Stimulated activated CD4-positive, alpha-beta T cell treated with anti-CD3 and anti-CD28 coated beads, Interleukin-4, amount 100 ng/mL, for 4 hours (primary cell): ENCODE measurements around the gene EWSR1.
A peak's percentile ranks its signal among the peaks of the same experiment; 100 is the strongest.
"Not testable (repeated sequence)": the region's sequence is repeated elsewhere in the genome, so short reads cannot be mapped to it uniquely, and the experiment has no call there.

Experiments
- DNase-seq, 2 experiments: peaks; one replicate each; pipeline ENCODE4 v3.0.0-alpha.2; 2020

Gene EWSR1, protein sequence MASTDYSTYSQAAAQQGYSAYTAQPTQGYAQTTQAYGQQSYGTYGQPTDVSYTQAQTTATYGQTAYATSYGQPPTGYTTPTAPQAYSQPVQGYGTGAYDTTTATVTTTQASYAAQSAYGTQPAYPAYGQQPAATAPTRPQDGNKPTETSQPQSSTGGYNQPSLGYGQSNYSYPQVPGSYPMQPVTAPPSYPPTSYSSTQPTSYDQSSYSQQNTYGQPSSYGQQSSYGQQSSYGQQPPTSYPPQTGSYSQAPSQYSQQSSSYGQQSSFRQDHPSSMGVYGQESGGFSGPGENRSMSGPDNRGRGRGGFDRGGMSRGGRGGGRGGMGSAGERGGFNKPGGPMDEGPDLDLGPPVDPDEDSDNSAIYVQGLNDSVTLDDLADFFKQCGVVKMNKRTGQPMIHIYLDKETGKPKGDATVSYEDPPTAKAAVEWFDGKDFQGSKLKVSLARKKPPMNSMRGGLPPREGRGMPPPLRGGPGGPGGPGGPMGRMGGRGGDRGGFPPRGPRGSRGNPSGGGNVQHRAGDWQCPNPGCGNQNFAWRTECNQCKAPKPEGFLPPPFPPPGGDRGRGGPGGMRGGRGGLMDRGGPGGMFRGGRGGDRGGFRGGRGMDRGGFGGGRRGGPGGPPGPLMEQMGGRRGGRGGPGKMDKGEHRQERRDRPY

GRCh38 chr22:29267858-29268510 lies at the start of gene EWSR1, which contains the start of gene RHBDD3:
EWSR1 (plus strand) TSS chr22:29268268; CDS start chr22:29268337, 69 bp downstream.
RHBDD3 (minus strand) TSS chr22:29267981; CDS start chr22:29265626, 2,355 bp downstream.
- DNase-seq: peak; percentile 93 to 97

DNA sequence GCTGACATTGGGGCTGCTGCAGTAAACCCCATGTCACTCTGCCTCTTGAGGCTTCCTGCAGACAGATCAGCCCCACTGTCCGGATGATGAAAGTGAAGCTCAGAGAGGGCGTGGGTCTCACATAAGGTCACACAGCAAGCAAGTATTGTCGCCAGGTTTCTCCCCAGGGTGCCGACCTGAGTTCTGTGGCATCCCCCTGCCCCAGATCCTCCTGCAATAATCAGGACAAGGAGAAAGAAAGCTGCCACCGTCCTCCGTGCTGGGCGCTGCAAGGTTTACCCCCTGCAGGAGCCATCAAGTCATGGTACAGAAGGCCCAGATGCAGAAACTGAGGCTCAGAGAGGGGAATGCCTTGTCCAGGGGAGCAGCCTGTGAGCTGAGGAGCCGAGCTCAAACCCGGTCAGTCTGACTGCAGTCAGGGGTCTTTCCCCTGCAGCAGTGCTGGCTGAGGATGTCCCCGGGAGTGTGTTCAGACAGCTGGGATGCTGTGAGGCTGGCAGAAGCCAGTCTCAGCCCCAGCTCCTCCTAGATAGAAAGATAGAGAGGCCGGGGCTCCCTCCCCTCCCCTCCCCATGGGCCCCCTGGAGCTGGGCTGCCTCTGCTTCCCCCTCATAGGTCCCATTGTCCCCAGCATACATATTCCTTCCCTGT lies 49.2 kb upstream of the EWSR1 start:
- DNase-seq: no peak

GRCh38 chr22:29219409-29219782 lies 48.7 kb upstream of the EWSR1 start:
- not testable (repeated sequence) for DNase-seq

- DNase-seq: no peak
Measured at GRCh38 chr22:29219881-29220670, 48.0 kb upstream of the EWSR1 start.

DNA sequence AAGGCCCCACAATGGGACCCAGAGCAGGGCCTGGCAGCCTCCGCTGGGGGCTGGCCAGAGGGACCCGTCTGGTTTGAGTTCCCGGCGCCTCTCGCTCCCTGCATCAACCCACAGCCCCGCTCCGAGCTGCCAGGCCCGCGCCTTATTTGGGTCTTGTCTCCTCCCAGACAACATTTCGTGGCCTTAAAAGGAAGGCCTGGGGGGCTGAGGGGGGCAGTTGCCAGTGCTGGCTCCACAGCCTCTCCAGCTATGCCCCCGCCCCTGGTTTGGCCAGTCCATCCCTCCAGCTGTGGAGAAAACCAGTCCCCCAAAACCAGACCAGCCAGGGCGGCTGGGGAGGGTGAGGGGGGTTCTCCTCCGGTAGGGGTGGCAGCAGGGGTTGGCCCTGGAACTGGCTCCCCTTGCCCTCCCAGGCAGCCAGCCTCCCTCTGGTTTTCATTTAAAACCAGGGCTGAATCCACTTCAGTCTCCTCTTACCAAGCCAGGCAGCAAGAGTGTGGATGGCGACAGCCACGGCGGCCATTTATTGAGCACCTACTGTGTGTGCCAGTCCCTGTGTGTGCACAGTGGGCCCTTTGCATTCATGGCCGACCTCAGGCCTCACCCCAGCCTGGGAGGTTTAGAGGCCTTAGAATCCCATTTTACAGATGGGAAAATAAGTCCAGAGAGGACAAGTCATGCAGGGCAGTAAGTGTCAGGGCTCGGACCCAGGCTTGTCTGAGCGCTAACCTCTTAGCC lies 43.8 kb upstream of the EWSR1 start:
- DNase-seq: no peak

GRCh38 chr22:29224859-29225410 lies 43.1 kb upstream of the EWSR1 start:
- DNase-seq: no peak

DNA sequence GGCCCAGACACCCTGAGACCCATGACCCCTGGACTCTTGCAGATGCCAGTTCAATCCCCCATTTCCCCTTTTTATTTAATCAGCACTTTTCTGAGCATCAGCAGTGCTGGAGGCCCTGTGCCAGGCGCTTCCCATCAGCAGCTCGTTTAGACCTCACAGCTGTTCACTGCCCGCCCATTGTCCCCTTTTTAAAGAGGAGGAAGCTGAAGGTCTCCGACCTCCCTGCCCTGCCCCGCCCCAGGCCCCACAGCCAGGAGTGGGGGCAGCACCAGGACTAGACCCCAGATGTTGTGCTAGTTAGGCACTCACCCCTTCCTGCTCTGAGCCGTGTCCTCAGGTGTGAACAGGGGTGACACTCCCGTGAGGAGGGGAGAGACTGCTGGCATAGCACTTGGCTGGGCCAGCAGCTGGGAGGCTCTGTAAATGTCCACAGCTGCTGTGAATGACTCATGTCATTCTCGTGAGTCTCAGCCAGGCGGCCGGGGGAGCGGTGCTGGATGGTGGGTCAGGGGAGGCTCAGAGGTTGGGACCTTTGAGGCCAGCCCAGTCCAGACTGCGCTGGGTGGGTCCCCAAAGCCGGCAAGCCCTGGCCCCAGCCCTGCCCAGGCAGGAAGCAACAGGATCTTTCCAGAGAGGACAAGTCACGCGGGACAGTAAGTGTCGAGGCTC lies 42.5 kb upstream of the EWSR1 start:
- DNase-seq: no peak

DNA sequence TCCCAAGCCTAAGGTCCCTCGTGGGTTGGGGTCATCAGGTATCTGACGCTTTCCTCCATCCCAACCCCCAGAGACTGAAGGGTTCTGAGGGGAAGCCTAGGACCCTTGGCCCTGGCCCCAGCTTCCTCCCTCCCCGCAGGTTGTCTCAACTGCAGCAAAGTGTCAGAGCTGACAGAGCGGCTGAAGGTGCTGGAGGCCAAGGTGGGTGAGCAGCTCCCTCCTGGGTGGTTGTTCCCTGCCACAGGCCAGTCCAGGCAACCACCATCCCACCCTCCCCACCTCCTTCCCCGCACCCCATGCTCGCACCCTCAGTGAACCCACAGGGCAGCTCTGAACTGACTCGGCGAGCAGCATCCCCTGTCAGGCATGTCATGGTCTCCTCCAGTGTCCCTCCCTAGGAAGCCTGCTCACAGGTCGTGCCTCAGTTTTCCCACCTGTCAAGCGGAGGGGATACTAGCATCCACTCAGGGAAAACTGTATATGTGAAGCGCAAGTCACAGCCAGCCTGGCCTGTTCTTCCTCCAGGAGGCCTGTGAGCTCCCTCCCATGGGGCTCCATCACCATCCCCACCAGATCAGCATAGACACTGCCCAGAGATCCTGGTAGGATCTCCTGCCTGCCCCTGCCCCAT lies 41.6 kb upstream of the EWSR1 start:
- DNase-seq: no peak

- DNase-seq: no peak
Measured at GRCh38 chr22:29230972-29231875, 36.8 kb upstream of the EWSR1 start.

GRCh38 chr22:29231971-29232959 lies 35.8 kb upstream of the EWSR1 start:
- DNase-seq: no peak

DNA sequence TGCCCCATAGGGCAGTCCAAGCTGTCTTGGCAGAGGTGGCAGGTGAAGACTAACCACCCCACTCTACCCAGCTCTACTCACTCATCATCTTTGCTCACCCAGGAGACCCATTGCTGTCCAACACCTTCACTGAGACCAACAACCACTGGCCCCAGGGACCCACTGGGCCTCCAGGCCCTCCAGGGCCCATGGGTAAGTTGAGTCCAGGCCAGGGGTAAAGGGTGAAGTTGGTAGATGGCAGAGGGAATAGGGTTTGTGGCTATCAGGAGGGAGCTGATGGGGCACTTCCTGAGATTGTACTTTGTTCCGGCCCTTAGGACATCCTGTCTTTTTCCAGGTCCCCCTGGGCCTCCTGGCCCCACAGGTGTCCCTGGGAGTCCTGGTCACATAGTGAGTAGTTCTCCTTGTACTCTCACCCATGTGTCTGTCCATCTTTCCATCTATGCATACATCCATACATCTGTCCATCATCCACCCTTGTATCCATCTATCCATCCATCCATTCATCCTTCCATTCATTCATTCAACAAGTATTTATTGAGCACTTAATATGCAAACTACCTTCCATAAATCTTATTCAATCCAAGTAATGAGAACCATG lies 34.7 kb upstream of the EWSR1 start:
- no peak for DNase-seq

DNA sequence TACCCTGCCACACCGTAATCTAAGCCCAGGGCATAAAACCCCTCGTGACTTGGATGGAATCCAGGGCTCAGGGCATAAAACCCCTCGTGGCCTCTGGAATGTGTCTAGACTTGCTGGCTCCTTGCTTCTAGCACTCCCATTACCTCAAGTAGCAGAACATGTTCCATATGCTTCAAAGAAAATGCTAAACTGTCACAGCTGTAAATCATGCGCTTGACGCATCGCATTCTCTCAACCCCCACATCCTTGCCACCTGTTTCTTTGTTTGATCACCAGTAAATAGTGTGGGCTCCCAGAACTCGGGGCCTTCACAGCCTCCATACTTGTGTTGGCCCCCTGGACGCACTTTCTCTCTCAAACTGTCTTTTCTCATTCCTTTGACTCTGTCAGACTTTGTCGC lies 27.6 kb upstream of the EWSR1 start:
- not testable (repeated sequence) for DNase-seq

DNA sequence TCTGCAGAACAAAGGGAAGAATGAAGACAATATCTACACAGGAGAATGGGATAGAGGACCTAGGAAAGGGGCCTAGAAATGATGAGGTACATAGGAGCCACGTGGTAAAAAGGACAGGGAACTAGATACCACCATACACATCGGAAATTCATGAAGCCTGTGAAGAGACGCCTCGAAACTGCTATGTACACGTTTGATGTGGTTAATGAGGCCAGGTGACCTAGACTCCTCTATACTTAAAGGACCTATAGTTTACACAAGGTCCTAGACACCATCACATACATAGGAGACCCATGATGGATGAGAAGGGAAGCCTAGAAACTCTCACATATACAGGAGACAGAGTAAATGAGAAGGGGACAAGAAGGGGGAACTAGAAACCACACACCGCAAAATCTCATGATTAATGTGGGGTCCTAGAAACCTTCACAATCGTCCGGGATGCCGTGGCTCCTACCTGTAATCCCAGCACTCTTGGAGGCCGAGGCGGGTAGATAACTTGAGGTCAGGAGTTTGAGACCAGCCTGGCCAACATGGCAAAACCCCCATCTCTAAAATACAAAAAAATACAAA lies 24.1 kb upstream of the EWSR1 start:
- DNase-seq: no peak

DNA sequence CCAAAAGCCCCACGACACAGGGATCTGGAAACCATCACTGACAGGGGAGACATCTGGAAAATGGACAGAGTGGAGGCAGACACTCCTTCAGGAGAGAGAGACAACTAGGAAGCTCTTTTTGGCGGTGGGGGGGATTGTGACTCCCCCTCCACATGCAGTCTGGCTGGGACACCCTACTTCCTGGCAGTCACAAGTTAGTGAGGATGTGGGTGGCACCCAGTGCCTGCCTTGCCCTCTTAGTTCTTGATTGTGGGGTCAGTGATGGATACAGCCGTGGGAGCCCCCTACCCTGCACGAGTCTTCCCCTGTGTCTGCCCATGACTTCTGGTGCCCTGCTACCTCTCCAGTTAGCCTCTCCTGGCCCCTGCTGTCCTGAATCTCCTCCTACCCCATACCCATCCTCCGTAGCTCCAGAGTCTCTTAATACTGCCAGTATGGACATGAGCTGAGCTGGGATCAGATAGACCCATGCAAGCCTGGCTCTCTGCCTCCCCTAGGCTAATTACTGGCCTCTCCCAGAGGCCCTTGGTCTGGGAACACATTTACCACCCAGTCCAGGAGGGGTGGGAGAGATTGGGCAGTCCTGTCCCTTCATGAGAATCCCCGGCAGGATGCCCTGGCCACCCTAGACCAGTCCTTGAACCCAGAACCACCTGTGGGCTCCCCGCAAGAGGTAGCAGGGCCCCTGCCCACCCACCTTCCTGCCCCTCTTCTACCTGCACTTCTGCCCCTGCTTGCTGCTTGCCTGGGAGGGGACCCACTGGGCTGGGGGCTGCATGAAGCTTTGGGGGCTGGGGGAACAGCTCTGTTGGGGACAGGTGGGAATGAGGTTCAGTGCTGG lies 23.1 kb upstream of the EWSR1 start:
- DNase-seq: no peak

- DNase-seq: peak; percentile 57 to 61
Measured at GRCh38 chr22:29245626-29246385, 22.3 kb upstream of the EWSR1 start.
